GM12865 (cell line): Measurements from ENCODE around the gene TBX2.

ENCODE experiments used
- DNase-seq: peaks from one replicate; pipeline ENCODE4 v3.0.0; 2010; ENCODE audit warnings: low read depth
- H3K4me3 ChIP-seq: 2 replicates; pipeline ENCODE4 v1.5.1; 2011; ENCODE audit warnings: mild to moderate bottlenecking, low read depth, low read length, control low read depth
- TF ChIP-seq, protein P1 (sequence below): IDR thresholded peaks from 2 replicates; pipeline ENCODE4 v1.5.1; 2011; ENCODE audit warnings: low read length, control low read depth, low read depth, inconsistent platforms; ENCODE audit not compliant: insufficient read depth; ENCODE audit errors: missing control alignments

The TBX2 gene

DNA sequence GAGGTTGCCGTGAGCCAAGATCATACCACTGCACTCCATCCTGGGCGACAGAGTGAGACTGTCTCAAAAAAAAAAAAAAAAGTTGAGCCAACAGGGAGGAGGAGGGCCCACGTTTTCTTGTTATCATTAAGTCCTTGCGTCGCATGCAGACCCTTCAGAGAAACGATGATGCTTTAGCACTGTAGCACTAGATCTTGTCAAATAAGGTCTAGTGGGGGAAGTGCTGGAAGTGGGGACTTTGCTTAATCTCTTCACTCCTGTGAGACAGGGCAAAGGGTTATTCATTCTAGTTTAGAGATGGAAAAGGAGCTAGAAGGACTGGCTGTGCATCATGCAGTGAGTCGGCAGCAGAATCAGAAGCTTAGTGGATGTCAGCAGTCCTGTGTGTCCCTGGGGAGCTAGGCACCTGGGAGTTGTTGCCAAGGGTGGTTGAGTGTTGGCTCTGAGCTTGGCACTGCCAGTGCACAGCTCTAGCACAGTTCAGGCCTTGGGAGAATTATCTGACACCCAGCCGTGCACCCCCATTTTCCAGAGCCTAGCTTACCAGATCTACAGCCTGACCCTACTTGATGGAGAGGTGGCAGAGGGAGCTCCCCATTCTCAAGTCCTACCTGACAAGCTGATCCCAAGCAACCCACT, 33.4 kb upstream of the TBX2 start:
- no peak for DNase-seq
- H3K4me3 ChIP-seq = no peak overlapping the region
- TF ChIP-seq, protein P1, sequence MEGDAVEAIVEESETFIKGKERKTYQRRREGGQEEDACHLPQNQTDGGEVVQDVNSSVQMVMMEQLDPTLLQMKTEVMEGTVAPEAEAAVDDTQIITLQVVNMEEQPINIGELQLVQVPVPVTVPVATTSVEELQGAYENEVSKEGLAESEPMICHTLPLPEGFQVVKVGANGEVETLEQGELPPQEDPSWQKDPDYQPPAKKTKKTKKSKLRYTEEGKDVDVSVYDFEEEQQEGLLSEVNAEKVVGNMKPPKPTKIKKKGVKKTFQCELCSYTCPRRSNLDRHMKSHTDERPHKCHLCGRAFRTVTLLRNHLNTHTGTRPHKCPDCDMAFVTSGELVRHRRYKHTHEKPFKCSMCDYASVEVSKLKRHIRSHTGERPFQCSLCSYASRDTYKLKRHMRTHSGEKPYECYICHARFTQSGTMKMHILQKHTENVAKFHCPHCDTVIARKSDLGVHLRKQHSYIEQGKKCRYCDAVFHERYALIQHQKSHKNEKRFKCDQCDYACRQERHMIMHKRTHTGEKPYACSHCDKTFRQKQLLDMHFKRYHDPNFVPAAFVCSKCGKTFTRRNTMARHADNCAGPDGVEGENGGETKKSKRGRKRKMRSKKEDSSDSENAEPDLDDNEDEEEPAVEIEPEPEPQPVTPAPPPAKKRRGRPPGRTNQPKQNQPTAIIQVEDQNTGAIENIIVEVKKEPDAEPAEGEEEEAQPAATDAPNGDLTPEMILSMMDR = no peak

DNA sequence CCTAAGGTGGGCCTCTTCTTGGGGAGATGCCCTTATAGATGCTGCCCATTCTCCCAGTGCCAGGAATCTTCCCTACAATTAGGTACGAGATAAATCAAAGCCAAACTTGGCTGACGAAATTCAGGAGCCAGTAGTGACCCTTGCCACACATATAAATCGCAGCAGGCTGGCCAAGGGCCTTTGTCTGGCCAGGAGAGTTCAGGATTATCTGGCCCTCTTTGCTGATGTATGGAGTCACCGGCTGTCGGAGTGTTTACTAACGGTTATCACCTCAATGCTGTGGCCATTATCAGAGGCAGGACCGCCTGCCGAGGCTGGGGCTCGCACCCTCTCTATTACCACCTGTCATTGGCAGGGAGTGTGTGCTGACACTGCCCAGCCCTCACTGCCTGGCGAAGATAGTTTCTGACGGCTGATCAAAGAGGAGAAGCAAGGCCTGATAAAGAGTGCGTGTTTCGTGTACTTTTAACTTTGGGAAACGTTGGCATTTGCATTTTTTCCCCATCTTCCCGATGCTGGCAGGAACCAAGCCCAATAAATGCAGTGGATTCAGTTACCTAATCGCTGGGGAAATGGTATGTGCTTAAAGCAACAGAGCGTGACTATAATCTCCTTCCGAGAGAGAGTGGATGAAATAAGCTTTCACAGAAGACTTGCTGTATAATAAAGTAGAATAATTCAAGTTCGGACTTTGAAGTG, 32.8 kb upstream of the TBX2 start:
- DNase-seq = no peak
- TF ChIP-seq, protein P1 = no peak

DNA sequence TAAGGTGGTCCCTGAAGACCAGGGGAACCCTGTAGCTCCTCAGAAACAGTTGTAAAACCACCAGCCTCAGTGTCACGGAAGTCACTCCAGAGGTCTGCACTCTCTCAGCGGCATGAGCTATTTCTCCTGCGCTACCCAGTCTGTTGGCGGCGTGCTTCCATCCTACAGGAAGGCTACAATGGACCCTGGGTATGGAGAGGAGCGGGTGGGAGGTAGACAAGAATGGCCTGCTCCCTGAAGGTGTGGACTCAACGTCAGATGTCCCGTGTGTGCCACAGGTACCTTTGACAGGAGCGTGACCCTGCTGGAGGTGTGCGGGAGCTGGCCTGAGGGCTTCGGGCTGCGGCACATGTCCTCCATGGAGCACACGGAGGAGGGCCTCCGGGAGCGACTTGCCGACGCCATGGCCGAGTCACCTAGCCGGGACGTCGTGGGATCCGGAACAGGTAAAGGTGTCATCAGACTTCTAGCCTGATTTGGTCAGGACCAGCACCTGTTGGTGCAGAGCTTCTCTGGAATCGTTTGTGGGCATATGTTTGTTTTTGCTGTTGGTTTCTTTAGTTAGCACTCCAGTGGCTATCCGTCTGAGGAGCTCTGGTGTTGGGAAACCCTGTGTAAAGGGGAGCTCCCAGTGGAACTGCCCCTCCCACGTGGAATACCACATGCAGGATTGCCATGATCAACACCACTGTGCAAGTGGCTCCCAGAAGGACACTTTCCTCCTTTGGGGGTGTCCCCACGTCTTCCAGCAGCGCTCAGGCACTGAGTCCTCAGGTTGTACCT, 31.4 kb upstream of the TBX2 start:
- TF ChIP-seq, protein P1 = no peak
- no peak overlapping the region for H3K4me3 ChIP-seq
- DNase-seq = no peak

More for the DNA sequence above, 32.8 kb upstream of the TBX2 start:
- no peak overlapping the region for H3K4me3 ChIP-seq

DNA sequence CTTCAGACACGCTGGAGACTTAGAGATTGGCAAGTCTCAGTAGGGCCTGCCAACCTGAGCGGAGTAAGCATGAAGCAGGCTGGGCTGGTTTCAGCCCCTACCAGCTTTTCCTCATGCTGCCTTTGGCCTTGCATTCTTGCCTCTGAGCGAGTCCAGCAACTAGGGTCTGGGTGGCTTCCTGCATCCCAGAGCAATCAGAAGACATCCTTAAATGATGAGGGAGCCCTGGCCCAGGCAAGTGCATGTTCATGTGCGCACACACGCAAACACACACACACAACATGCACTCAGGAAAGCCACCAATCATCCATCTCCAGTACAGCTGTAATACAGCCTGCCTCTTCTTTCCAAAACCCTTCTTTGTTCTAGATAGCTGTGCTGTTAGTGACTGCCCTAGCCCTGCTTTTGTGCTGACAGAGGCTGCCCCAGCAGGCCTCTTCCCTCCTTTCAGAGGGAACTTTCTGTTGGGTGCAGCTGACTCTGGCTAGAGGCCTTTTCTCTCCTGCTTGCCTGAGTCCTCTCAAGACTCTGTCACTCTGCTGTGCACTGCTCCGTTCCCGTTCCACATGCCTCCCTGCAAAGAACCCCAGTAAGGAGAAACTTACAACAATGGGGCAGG, 30.7 kb upstream of the TBX2 start:
- no peak overlapping the region for H3K4me3 ChIP-seq
- TF ChIP-seq, protein P1 = no peak
- DNase-seq = no peak

DNA sequence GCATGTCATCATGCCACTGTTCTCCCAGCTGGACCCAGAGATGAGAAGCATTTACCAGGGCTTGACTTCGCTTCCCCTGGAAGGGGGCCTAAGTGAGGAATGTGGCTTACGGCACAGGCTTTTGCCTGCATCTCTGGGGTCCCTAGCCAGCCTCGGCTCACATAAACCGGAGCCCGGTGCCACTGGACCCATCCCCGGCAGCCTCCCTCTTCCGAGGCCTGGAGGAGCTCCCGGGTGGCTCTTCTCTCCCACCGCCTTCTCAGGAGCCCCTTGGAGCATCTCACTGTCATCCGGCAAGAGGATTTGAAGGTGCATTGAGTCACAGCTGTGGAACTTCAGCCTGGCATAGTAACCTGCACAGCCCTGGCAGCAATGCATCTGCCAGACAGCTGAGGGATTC, 29.9 kb upstream of the TBX2 start:
- TF ChIP-seq, protein P1 = no peak
- no peak for DNase-seq
- no peak overlapping the region for H3K4me3 ChIP-seq

DNA sequence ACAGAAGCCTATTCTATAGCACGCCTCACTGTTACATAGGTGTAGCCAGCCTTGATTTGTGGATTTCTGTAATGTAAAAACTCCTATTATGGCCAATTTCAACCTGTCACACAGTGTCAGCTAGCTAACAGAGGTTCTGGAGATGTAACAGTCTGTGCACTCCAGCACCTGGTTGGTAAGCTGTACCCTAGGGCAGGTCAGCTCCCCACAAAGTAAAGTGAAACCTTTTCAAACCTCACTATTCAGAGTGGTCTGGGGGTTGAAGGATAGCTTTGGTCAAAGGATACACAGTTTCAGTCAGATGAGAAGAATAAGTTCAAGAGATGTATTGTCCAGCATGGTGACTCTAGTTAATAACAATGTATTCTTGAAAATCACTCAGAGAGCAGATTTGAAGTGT, 28.5 kb upstream of the TBX2 start:
- DNase-seq = no peak
- H3K4me3 ChIP-seq = no peak overlapping the region
- TF ChIP-seq, protein P1 = no peak
